Breast epithelium (tissue), 4 donors: ENCODE data around the gene PANK2. TPM values are rescaled to one million over a fixed set of nuclear protein-coding genes. Genes with fewer than 3 reads are reported as not detected.
"Not testable (repeated sequence)": the region's sequence is repeated elsewhere in the genome, so short reads cannot be mapped to it uniquely, and the experiment has no call there.

Source experiments
- DNase-seq, 2 donors: peaks; one replicate each; pipeline ENCODE4 v3.0.0-alpha.2; 2019; ENCODE audit warnings: low spot score in 2 of 2
- H3K27ac ChIP-seq, 2 donors: fragments of 200-600 bp; sonication (generic) in 1 of 2; one replicate each; pipeline ENCODE4 v1.5.1; 2016 to 2019; ENCODE audit warnings: mild to moderate bottlenecking in 1 of 2
- H3K27me3 ChIP-seq, 2 donors: fragments of 200-600 bp; sonication (generic) in 1 of 2; one replicate each; pipeline versions ENCODE4 v1.5.1 to v1.6.0; 2017 to 2019; ENCODE audit warnings: control low read depth in 1 of 2, mild to moderate bottlenecking in 1 of 2
- H3K36me3 ChIP-seq: fragments of 200-600 bp; one replicate; pipeline ENCODE4 v1.5.1; 2019
- H3K4me1 ChIP-seq, 2 donors: fragments of 200-600 bp; sonication (generic); one replicate each; pipeline ENCODE4 v1.5.1; 2016 to 2019; ENCODE audit warnings: control low read depth in 1 of 2
- H3K4me3 ChIP-seq, 3 donors: fragments of 200-600 bp; sonication (generic); 1 replicate in 2 of 3; 2 replicates in 1 of 3; pipeline ENCODE4 v1.5.1; 2016 to 2019; ENCODE audit warnings: mild to moderate bottlenecking in 3 of 3, moderate library complexity in 2 of 3
- H3K9me3 ChIP-seq, 2 donors: fragments of 200-600 bp; sonication (generic) in 1 of 2; one replicate each; pipeline ENCODE4 v1.5.1; 2016 to 2019; ENCODE audit warnings: control low read depth in 1 of 2
- POLR2A ChIP-seq: fragments of 450-650 bp; IDR thresholded peaks from one replicate; pipeline ENCODE4 v1.6.1; 2016; ENCODE audit warnings: antibody characterized with exemption, mild to moderate bottlenecking, moderate library complexity
- POLR2AphosphoS5 ChIP-seq, 3 donors: sonication (generic); formaldehyde crosslinking; IDR thresholded peaks; one replicate each; pipeline ENCODE4 v1.6.1; 2017; ENCODE audit warnings: antibody characterized with exemption in 3 of 3
- intact Hi-C: fragments of 100-400 bp; cut with DNase I; formaldehyde crosslinking; loops from one replicate; pipeline ENCODE4 v1.15.1; 2023; ENCODE audit warnings: low total_unique reads
- total RNA-seq, 3 donors: library from RNA; depleted of rRNA; stranded (reverse); fragments of >200 nt; gene quantifications; one replicate each; pipeline ENCODE4 v1.1.0, GENCODE V29; 2016
- TF ChIP-seq, protein P1 (sequence below), 3 donors: fragments of 450-650 bp; IDR thresholded peaks; one replicate each; pipeline ENCODE4 v1.5.1; 2016 to 2017; ENCODE audit warnings: antibody characterized with exemption in 3 of 3, mild to moderate bottlenecking in 3 of 3, moderate library complexity in 3 of 3

PANK2 gene
- total RNA-seq, 3 donors from 2014 or later: 38.2 to 40.1 (median 38.7) TPM

- H3K9me3 ChIP-seq: no peaks in the 10 kb centered on the region
- H3K4me1 ChIP-seq: peaks cover 0 to 2% of the 10 kb centered on the region in 2 donors
- H3K4me3 ChIP-seq: peak overlapping the region in 2 of 3 donors; percentile 0 to 16
- no peak for DNase-seq
- H3K27me3 ChIP-seq: no peaks in the 10 kb centered on the region
- TF ChIP-seq, protein P1, sequence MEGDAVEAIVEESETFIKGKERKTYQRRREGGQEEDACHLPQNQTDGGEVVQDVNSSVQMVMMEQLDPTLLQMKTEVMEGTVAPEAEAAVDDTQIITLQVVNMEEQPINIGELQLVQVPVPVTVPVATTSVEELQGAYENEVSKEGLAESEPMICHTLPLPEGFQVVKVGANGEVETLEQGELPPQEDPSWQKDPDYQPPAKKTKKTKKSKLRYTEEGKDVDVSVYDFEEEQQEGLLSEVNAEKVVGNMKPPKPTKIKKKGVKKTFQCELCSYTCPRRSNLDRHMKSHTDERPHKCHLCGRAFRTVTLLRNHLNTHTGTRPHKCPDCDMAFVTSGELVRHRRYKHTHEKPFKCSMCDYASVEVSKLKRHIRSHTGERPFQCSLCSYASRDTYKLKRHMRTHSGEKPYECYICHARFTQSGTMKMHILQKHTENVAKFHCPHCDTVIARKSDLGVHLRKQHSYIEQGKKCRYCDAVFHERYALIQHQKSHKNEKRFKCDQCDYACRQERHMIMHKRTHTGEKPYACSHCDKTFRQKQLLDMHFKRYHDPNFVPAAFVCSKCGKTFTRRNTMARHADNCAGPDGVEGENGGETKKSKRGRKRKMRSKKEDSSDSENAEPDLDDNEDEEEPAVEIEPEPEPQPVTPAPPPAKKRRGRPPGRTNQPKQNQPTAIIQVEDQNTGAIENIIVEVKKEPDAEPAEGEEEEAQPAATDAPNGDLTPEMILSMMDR (IDR thresholded peaks at IDR 0.05): no peak
- TF ChIP-seq POLR2AphosphoS5 (IDR thresholded peaks at IDR 0.05): no peak
- TF ChIP-seq POLR2A: no peak
- intact Hi-C loops: no loop called here
- no peaks in the 10 kb centered on the region for H3K36me3 ChIP-seq
- peak overlapping the region in 1 of 2 donors; percentile 29 for H3K27ac ChIP-seq
Measured at GRCh38 chr20:3901706-3902440, 12.7 kb downstream of the PANK2 start.

GRCh38 chr20:3902446-3902845, 13.3 kb downstream of the PANK2 start:
- Histone ChIP-seq H3K4me3 (no peak overlapping the region), H3K36me3 (no peaks in the 10 kb centered on the region), H3K27me3 (no peaks in the 10 kb centered on the region), H3K9me3 (no peaks in the 10 kb centered on the region), H3K27ac (peak overlapping the region in 1 of 2 donors; percentile 29), H3K4me1 (no peaks in the 10 kb centered on the region)
- TF ChIP-seq POLR2AphosphoS5 (IDR thresholded peaks at IDR 0.05): no peak
- TF ChIP-seq POLR2A: no peak
- TF ChIP-seq, protein P1 (IDR thresholded peaks at IDR 0.05): no peak
- no peak for DNase-seq
- intact Hi-C loops: no loop called here

DNA sequence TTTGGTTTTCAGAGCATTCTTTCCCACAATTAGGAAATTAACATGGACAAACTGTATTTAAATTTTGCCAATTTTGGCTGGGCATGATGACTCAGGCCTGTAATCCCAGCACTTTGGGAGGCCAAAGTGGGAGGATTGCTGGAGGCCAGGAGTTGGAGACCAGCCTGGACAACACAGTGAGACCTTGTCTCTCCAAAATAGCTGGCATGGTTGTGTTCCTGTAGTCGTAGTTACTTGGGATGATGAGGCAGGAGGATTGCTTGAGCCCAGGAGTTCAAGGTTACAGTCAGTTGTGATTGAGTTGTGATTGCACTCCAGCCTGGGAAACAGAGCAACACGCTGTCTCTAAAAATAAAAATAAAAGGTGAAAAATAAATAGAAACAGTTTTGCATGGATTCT, 15.0 kb downstream of the PANK2 start:
- Histone ChIP-seq H3K27me3 (no peaks in the 10 kb centered on the region), H3K4me1 (no peaks in the 10 kb centered on the region), H3K27ac (no peak overlapping the region), H3K36me3 (no peaks in the 10 kb centered on the region), H3K4me3 (no peak overlapping the region), H3K9me3 (no peaks in the 10 kb centered on the region)
- DNase-seq: no peak
- intact Hi-C loops: no loop called here
- TF ChIP-seq, protein P1 (IDR thresholded peaks at IDR 0.05): no peak
- no peak for TF ChIP-seq POLR2A
- no peak for TF ChIP-seq POLR2AphosphoS5 (IDR thresholded peaks at IDR 0.05)

GRCh38 chr20:3904857-3905256, 15.7 kb downstream of the PANK2 start:
- H3K4me3 ChIP-seq: no peak overlapping the region
- H3K27me3 ChIP-seq: no peaks in the 10 kb centered on the region
- no peaks in the 10 kb centered on the region for H3K36me3 ChIP-seq
- no peaks in the 10 kb centered on the region for H3K4me1 ChIP-seq
- no peak overlapping the region for H3K27ac ChIP-seq
- no peak for DNase-seq
- TF ChIP-seq POLR2AphosphoS5 (IDR thresholded peaks at IDR 0.05) (no peak), POLR2A (no peak)
- TF ChIP-seq, protein P1 (IDR thresholded peaks at IDR 0.05): no peak
- no peaks in the 10 kb centered on the region for H3K9me3 ChIP-seq
- intact Hi-C loops: no loop called here

DNA sequence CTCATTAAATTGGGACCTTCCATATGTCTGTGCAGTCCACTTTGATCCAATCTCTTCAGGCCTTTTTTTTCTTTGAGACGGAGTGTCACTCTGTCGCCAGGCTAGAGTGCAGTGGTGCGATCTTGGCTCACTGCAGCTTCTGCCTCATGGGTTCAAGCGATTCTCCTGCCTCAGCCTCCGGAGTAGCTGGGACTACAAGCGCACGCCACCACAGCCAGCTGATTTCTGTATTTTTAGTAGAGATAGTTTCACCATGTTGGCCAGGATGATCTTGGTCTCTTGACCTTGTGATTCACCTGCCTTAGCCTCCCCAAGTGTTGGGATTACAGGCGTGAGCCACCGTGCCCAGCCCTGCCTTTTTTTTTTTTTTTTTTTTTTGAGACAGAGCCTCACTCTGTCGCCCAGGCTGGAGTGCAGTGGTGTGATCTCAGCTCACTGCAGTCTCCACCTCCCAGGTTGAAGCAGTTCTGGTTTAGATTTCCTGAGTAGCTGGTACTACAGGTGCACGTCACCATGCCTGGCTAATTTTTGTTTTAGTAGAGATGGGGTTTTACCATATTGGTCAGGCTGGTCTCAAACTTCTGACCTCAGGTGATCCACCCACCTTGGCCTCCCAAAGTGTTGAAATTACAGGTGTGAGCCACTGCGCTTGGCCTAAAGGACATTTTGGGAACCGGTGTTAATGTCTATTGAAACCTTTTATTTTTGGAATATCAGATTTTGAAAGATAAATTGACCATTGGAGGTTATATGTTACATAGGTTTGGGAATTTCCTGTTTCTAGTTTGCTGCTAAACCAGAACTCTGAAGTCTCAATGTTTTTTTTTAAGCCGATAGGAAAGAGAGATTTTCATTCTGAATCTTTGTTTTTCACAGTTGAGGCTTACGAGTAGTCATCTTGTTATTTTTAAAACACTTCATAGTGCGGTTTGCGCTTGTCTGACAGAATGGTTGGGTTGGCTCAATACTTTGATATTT, 17.8 kb downstream of the PANK2 start:
- H3K4me3 ChIP-seq, H3K27ac ChIP-seq, H3K9me3 ChIP-seq, H3K36me3 ChIP-seq, H3K27me3 ChIP-seq, intact Hi-C loops, H3K4me1 ChIP-seq, DNase-seq: not testable (repeated sequence)
